ENCODE results near the gene RNF7. TPM values are rescaled to one million over a fixed set of nuclear protein-coding genes. Genes with fewer than 3 reads are reported as not detected.

Gene RNF7
- total and polyA plus RNA-seq, 2 of the 13 experiments (the other 11 are each of a cell fraction or from before 2014, with no cell fraction given), result 66.4 to 94.7 TPM

GRCh38 chr3:141738022-141738890 is at the start of gene RNF7 (continued):
- no peak for TF ChIP-seq POLR2AphosphoS2 (IDR thresholded peaks at IDR 0.05; ENCODE audit: low read depth, low read length)
- no peak for TF ChIP-seq ZNF570 (CRISPR knock-in tag; IDR thresholded peaks at IDR 0.05; ENCODE audit: borderline replicate concordance)
- TF ChIP-seq ZNF383 (CRISPR knock-in tag; IDR thresholded peaks at IDR 0.05; ENCODE audit: borderline replicate concordance), result peak; percentile 17; the same call in 1 of the 2 replicates
- no peak for TF ChIP-seq RBM22 (optimal IDR thresholded peaks at IDR 0.05; ENCODE audit: low read length)
- TF ChIP-seq ZNF274 (CRISPR knock-in tag; IDR thresholded peaks at IDR 0.05), result peak; percentile 85; the same call in 1 of the 2 replicates
- TF ChIP-seq YEATS2 (CRISPR knock-in tag; IDR thresholded peaks at IDR 0.05; ENCODE audit: borderline replicate concordance), result peak; percentile 77; the same call in 1 of the 2 replicates
- 0 out of 2 replicates have a peak, but pooled peaks have one; percentile 46 for TF ChIP-seq MTA1 (CRISPR knock-in tag; IDR thresholded peaks at IDR 0.05; ENCODE audit: borderline replicate concordance)
- TF ChIP-seq SNRNP70 (IDR thresholded peaks at IDR 0.05; ENCODE audit: low read depth, low read length), result no peak
- no peak; the same call in 1 of the 2 replicates for TF ChIP-seq ATF6 (CRISPR knock-in tag; conservative IDR thresholded peaks at IDR 0.05)
- TF ChIP-seq FOXK2 (IDR thresholded peaks at IDR 0.05), result no peak
- TF ChIP-seq ZNF790 (CRISPR knock-in tag; IDR thresholded peaks at IDR 0.05; ENCODE audit: borderline replicate concordance), result peak; percentile 52; the same call in 1 of the 2 replicates
- peak; percentile 6; the same call in 1 of the 2 replicates for TF ChIP-seq NFAT5 (CRISPR knock-in tag; IDR thresholded peaks at IDR 0.05)
- TF ChIP-seq SOX5 (CRISPR knock-in tag; IDR thresholded peaks at IDR 0.05; ENCODE audit: borderline replicate concordance), result peak; percentile 56; the same call in 1 of the 2 replicates
- TF ChIP-seq CC2D1A (CRISPR knock-in tag; IDR thresholded peaks at IDR 0.05), result no peak
- TF ChIP-seq GATAD2A (CRISPR knock-in tag; IDR thresholded peaks at IDR 0.05), result peak; percentile 40; the same call in 1 of the 2 replicates
- no peak for TF ChIP-seq TEAD2 (CRISPR knock-in tag; IDR thresholded peaks at IDR 0.05)
- peak; percentile 86 for TF ChIP-seq ARID4A (CRISPR knock-in tag; IDR thresholded peaks at IDR 0.05; ENCODE audit: borderline replicate concordance)
- TF ChIP-seq ZNF253 (CRISPR knock-in tag; IDR thresholded peaks at IDR 0.05; ENCODE audit: borderline replicate concordance), result no peak
